Keratinocyte (primary cell): ENCODE measurements around the gene TNS3. TPM values are rescaled to one million over a fixed set of nuclear protein-coding genes. Genes with fewer than 3 reads are reported as not detected.

Source experiments
- DNase-seq: peaks from one replicate; pipeline ENCODE4 v3.0.0-alpha.2; 2011; ENCODE audit warnings: low read depth, missing footprints, low spot score
- FAIRE-seq: peaks from 2 replicates; lab custom pipeline; 2011; peaks lifted over from hg19 to GRCh38; lab: Jason Lieb, UNC
- H2AFZ ChIP-seq: 2 replicates; pipeline ENCODE4 v1.6.0; 2012; ENCODE audit warnings: low read length, control low read depth, inconsistent platforms; ENCODE audit not compliant: control insufficient read depth
- H3K27ac ChIP-seq: 2 replicates; pipeline ENCODE4 v1.5.1; 2011; ENCODE audit warnings: low read length; ENCODE audit not compliant: control insufficient read depth, insufficient read depth
- H3K27me3 ChIP-seq: 3 replicates; pipeline ENCODE4 v1.6.0; 2011; ENCODE audit warnings: low read length; ENCODE audit not compliant: control insufficient read depth, insufficient read depth; ENCODE audit errors: extremely low read depth
- H3K36me3 ChIP-seq, 2 experiments: 2 replicates in 1 of 2; 3 replicates in 1 of 2; pipeline ENCODE4 v1.5.1; 2011; ENCODE audit warnings: low read length in 2 of 2, mild to moderate bottlenecking in 1 of 2; ENCODE audit not compliant: control insufficient read depth in 2 of 2, insufficient read depth in 2 of 2; ENCODE audit errors: extremely low read depth in 1 of 2
- H3K4me1 ChIP-seq: 3 replicates; pipeline ENCODE4 v1.5.1; 2011; ENCODE audit warnings: low read length; ENCODE audit not compliant: control insufficient read depth, insufficient read depth; ENCODE audit errors: extremely low read depth
- H3K4me2 ChIP-seq: 3 replicates; pipeline ENCODE4 v1.6.0; 2011; ENCODE audit warnings: low read depth, low read length; ENCODE audit not compliant: control insufficient read depth, insufficient read depth; ENCODE audit errors: extremely low read depth
- H3K4me3 ChIP-seq, 3 experiments: fragments of 200-600 bp in 1 of 3; sonication (generic) in 1 of 3; 2 replicates in 2 of 3; 3 replicates in 1 of 3; pipeline ENCODE4 v1.5.1; 2011 to 2016; ENCODE audit warnings: low read length in 3 of 3, mild to moderate bottlenecking in 3 of 3, control low read depth in 2 of 3, inconsistent platforms in 1 of 3, low read depth in 1 of 3, mixed read lengths in 1 of 3, mixed run types in 1 of 3, moderate library complexity in 1 of 3; ENCODE audit not compliant: control insufficient read depth in 2 of 3, insufficient read depth in 2 of 3; ENCODE audit errors: extremely low read depth in 1 of 3
- H3K79me2 ChIP-seq: 2 replicates; pipeline ENCODE4 v1.6.0; 2012; ENCODE audit warnings: low read length; ENCODE audit not compliant: control insufficient read depth, insufficient read depth
- H3K9ac ChIP-seq: 3 replicates; pipeline ENCODE4 v1.6.0; 2011; ENCODE audit warnings: low read length; ENCODE audit not compliant: control insufficient read depth, insufficient read depth; ENCODE audit errors: extremely low read depth
- H3K9me1 ChIP-seq: 3 replicates; pipeline ENCODE4 v1.6.0; 2011; ENCODE audit warnings: low read length; ENCODE audit not compliant: control insufficient read depth, insufficient read depth; ENCODE audit errors: extremely low read depth
- H3K9me3 ChIP-seq: 2 replicates; pipeline ENCODE4 v1.5.1; 2012; ENCODE audit warnings: low read depth, low read length; ENCODE audit not compliant: control insufficient read depth
- H4K20me1 ChIP-seq: 3 replicates; pipeline ENCODE4 v1.6.0; 2011; ENCODE audit warnings: low read length; ENCODE audit not compliant: control insufficient read depth, insufficient read depth; ENCODE audit errors: extremely low read depth
- CTCF ChIP-seq, 3 experiments: IDR thresholded peaks in 1 of 3; conservative IDR thresholded peaks in 1 of 3; optimal IDR thresholded peaks in 1 of 3; 2 replicates in 2 of 3; 3 replicates in 1 of 3; pipeline versions ENCODE3 to v1.5.1; 2011; ENCODE audit warnings: low read length in 3 of 3, mild to moderate bottlenecking in 3 of 3, moderate library complexity in 2 of 3, control low read depth in 1 of 3, inconsistent platforms in 1 of 3; ENCODE audit not compliant: insufficient read depth in 2 of 3; ENCODE audit errors: extremely low read depth in 1 of 3
- EZH2 ChIP-seq: IDR thresholded peaks from one replicate; pipeline ENCODE4 v1.6.1; 2012; ENCODE audit warnings: inconsistent platforms, mild to moderate bottlenecking, low read length, moderate library complexity
- dilution Hi-C: fragments of 300-500 bp; cut with MboI; formaldehyde crosslinking; loops from one replicate; pipeline ENCODE4 v1.7.0; 2020; ENCODE audit warnings: low sequenced_read_pairs; ENCODE audit not compliant: extremely low pct_ligation_motif_present
- polyA plus RNA-seq, 5 experiments: library from polyadenylated mRNA; depleted of rRNA in 3 of 5; stranded (reverse) in 3 of 5; stranded (forward) in 1 of 5; unstranded in 1 of 5; fragments of >200 nt; gene quantifications; 1 replicate in 1 of 5; 2 replicates in 3 of 5; 3 replicates in 1 of 5; pipeline versions ENCODE4 v1.2.1 to v1.2.3, GENCODE V29; 2011 to 2012; ENCODE audit warnings: missing spikeins in 2 of 5, low read depth in 1 of 5, low replicate concordance in 1 of 5

Gene TNS3
- polyA plus RNA-seq, 1 donor (not counting 4 experiments of a cell fraction or from before 2014, with no cell fraction given): 3.9 TPM

GRCh38 chr7:47574482-47575329 lies 7.2 kb downstream of the TNS3 start:
- TF ChIP-seq EZH2 (no peak), CTCF (optimal IDR thresholded peaks at IDR 0.05 in 1 of 3, IDR thresholded peaks at IDR 0.05 in 1 of 3, conservative IDR thresholded peaks at IDR 0.05 in 1 of 3; ENCODE audit: extremely low read depth in 1 of 3, insufficient read depth in 2 of 3, low read length in 3 of 3) (no peak)
- no peak overlapping the region for H3K9ac ChIP-seq
- DNase-seq (no peak), FAIRE-seq (no peak)
- H3K36me3 ChIP-seq: no peaks in the 10 kb centered on the region
- dilution Hi-C loops: no loop called here
- no peak overlapping the region for H2AFZ ChIP-seq
- H3K27ac ChIP-seq: no peak overlapping the region
- peaks cover 3% of the 10 kb centered on the region for H3K9me1 ChIP-seq
- H4K20me1 ChIP-seq: no peaks in the 10 kb centered on the region
- no peaks in the 10 kb centered on the region for H3K9me3 ChIP-seq
- no peak overlapping the region for H3K4me3 ChIP-seq
- peak overlapping the region; percentile 28 for H3K4me2 ChIP-seq
- no peaks in the 10 kb centered on the region for H3K27me3 ChIP-seq
- H3K79me2 ChIP-seq: no peaks in the 10 kb centered on the region
- H3K4me1 ChIP-seq: peaks cover 59% of the 10 kb centered on the region

DNA sequence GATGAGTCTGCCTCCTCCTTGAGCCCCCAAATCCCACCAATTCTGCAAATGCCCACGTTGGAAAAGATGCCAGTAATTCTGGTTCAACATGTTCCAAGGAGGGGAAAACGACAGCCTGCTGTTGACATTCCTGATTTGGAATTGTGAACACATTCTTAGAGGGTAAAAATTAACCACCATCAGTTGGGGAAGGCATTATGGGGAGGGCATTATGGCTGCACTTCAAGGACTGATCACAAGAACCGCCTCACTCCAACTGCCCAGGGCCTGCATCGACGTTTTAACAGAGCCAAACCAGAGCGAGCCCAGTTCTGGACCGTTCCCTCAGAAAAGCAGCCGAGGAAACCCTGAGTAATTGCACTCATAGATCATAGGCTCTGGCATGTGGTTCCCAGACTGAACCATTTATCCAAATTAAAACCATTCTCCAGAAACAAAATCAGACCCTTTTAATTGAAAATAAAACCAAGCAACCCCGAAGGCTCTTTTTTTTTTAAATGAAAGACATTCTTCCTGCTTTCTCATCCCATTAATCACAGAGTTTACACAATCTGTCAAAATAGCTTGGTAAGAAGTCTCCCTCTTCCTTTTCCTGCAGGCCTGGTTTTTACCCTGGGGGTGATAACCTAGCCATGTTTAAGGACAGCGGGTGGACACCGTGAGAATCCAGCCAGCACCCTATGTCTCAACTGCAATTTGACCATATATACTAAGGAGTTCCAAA lies 8.0 kb downstream of the TNS3 start:
- no peaks in the 10 kb centered on the region for H3K9me3 ChIP-seq
- FAIRE-seq (peak; percentile 86), DNase-seq (no peak)
- H3K36me3 ChIP-seq: no peaks in the 10 kb centered on the region
- H4K20me1 ChIP-seq: no peaks in the 10 kb centered on the region
- no peak overlapping the region for H3K9ac ChIP-seq
- TF ChIP-seq CTCF (optimal IDR thresholded peaks at IDR 0.05 in 1 of 3, IDR thresholded peaks at IDR 0.05 in 1 of 3, conservative IDR thresholded peaks at IDR 0.05 in 1 of 3; ENCODE audit: extremely low read depth in 1 of 3, insufficient read depth in 2 of 3, low read length in 3 of 3): no peak
- no peak for TF ChIP-seq EZH2
- peak overlapping the region; percentile 28 for H3K4me2 ChIP-seq
- H3K9me1 ChIP-seq: peaks cover 3% of the 10 kb centered on the region
- dilution Hi-C loops: no loop called here
- no peak overlapping the region for H2AFZ ChIP-seq
- H3K27me3 ChIP-seq: no peaks in the 10 kb centered on the region
- peak overlapping the region in 1 of 3 experiments; percentile 9 for H3K4me3 ChIP-seq
- H3K79me2 ChIP-seq: no peaks in the 10 kb centered on the region
- no peak overlapping the region for H3K27ac ChIP-seq
- H3K4me1 ChIP-seq: peaks cover 52% of the 10 kb centered on the region
